Ishikawa (cell line): ENCODE data around the gene SH3RF3.

ENCODE experiments used
- EGR1 ChIP-seq: IDR thresholded peaks from 2 replicates; pipeline ENCODE4 v1.6.1; 2012
- EP300 ChIP-seq: IDR thresholded peaks from 2 replicates; pipeline ENCODE4 v1.6.1; 2012; ENCODE audit warnings: borderline replicate concordance
- FOXM1 ChIP-seq: IDR thresholded peaks from 2 replicates; pipeline ENCODE4 v1.6.1; 2012; ENCODE audit warnings: low read depth, borderline replicate concordance
- NFIC ChIP-seq: IDR thresholded peaks from 2 replicates; pipeline ENCODE4 v1.6.1; 2012
- TAF1 ChIP-seq: IDR thresholded peaks from 2 replicates; pipeline ENCODE4 v1.6.1; 2012; ENCODE audit warnings: low read depth, mild to moderate bottlenecking
- TCF12 ChIP-seq: IDR thresholded peaks from 2 replicates; pipeline ENCODE4 v1.6.1; 2012; ENCODE audit warnings: low read depth
- TEAD4 ChIP-seq: IDR thresholded peaks from 2 replicates; pipeline ENCODE4 v1.6.1; 2012
- YY1 ChIP-seq: IDR thresholded peaks from 2 replicates; pipeline ENCODE4 v1.6.1; 2012; ENCODE audit warnings: low read depth
- ZBTB7A ChIP-seq: IDR thresholded peaks from 2 replicates; pipeline ENCODE4 v1.6.1; 2012; ENCODE audit warnings: low read depth
- TF ChIP-seq, protein P1 (sequence below): IDR thresholded peaks from 2 replicates; pipeline ENCODE4 v1.6.1; 2012; ENCODE audit warnings: low read depth, mild to moderate bottlenecking

DNA sequence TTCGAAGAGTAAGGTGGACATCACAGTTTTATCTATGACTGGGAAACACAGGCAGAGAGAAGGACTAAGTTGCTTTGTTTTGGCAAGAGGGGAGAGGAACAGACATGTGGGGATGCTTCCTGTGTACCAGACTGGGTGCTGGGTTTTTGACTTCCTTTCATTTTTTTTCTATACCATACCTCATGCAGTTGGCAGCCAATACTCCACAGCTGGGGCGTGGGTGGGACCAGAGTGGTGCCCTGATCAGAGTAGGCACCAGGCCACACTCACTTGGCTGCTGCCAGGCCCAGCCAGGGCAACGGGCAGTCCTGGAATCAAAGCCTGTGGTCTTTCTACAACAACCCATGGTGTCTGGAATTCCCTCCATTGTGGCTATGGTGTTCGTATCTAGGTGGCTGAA is 45.2 kb downstream of the SH3RF3 start:
- TF ChIP-seq EP300 (no peak), FOXM1 (no peak), TAF1 (no peak), YY1 (no peak), ZBTB7A (no peak), TEAD4 (no peak), EGR1 (no peak), NFIC (no peak), TCF12 (no peak)
- TF ChIP-seq, protein P1, sequence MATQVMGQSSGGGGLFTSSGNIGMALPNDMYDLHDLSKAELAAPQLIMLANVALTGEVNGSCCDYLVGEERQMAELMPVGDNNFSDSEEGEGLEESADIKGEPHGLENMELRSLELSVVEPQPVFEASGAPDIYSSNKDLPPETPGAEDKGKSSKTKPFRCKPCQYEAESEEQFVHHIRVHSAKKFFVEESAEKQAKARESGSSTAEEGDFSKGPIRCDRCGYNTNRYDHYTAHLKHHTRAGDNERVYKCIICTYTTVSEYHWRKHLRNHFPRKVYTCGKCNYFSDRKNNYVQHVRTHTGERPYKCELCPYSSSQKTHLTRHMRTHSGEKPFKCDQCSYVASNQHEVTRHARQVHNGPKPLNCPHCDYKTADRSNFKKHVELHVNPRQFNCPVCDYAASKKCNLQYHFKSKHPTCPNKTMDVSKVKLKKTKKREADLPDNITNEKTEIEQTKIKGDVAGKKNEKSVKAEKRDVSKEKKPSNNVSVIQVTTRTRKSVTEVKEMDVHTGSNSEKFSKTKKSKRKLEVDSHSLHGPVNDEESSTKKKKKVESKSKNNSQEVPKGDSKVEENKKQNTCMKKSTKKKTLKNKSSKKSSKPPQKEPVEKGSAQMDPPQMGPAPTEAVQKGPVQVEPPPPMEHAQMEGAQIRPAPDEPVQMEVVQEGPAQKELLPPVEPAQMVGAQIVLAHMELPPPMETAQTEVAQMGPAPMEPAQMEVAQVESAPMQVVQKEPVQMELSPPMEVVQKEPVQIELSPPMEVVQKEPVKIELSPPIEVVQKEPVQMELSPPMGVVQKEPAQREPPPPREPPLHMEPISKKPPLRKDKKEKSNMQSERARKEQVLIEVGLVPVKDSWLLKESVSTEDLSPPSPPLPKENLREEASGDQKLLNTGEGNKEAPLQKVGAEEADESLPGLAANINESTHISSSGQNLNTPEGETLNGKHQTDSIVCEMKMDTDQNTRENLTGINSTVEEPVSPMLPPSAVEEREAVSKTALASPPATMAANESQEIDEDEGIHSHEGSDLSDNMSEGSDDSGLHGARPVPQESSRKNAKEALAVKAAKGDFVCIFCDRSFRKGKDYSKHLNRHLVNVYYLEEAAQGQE, result no peak
